Activated CD8-positive, alpha-beta T cell treated with anti-CD3 and anti-CD28 coated beads for 36 hours (primary cell): Measurements from ENCODE around the gene FTH1. TPM values are rescaled to one million over a fixed set of nuclear protein-coding genes. Genes with fewer than 3 reads are reported as not detected.
A peak's percentile ranks its signal among the peaks of the same experiment; 100 is the strongest.

ENCODE experiments used
- ATAC-seq: fragments of 200-7000 bp; cut with Tn5 transposase; one replicate; pipeline ENCODE4 v1.10.0; 2021; ENCODE audit warnings: mild to moderate bottlenecking, moderate library complexity
- CTCF ChIA-PET: fragments of 350-600 bp; sonication (Branson Sonifier 250); formaldehyde crosslinking; loops from one replicate; lab custom pipeline; 2021; ENCODE audit warnings: antibody characterized with exemption; lab: Charles Lee
- POLR2A ChIA-PET: fragments of 350-600 bp; sonication (Branson Sonifier 250); formaldehyde crosslinking; loops from one replicate; lab custom pipeline; 2021; ENCODE audit warnings: antibody characterized with exemption; lab: Charles Lee
- DNase-seq: peaks from one replicate; pipeline ENCODE4 v3.0.0-alpha.2; 2020
- H3K27ac Mint-ChIP-seq: one replicate; pipeline ENCODE4 v1.8.0; 2021; ENCODE audit warnings: mild to moderate bottlenecking, mixed read lengths
- H3K27me3 Mint-ChIP-seq: one replicate; pipeline ENCODE4 v1.8.0; 2021; ENCODE audit warnings: mixed read lengths
- H3K36me3 Mint-ChIP-seq: one replicate; pipeline ENCODE4 v1.8.0; 2021; ENCODE audit warnings: low read depth, mixed read lengths
- H3K4me1 Mint-ChIP-seq: one replicate; pipeline ENCODE4 v1.8.0; 2021; ENCODE audit warnings: low read depth, mixed read lengths
- H3K4me3 Mint-ChIP-seq: one replicate; pipeline ENCODE4 v1.8.0; 2021; ENCODE audit warnings: mild to moderate bottlenecking, moderate library complexity, mixed read lengths
- H3K9me3 Mint-ChIP-seq: one replicate; pipeline ENCODE4 v1.8.0; 2021; ENCODE audit warnings: mixed read lengths
- CTCF ChIP-seq: fragments of 200-600 bp; IDR thresholded peaks from one replicate; pipeline ENCODE4 v1.8.0; 2022; ENCODE audit warnings: antibody characterized with exemption, mild to moderate bottlenecking
- intact Hi-C: fragments of 100-400 bp; cut with micrococcal nuclease; formaldehyde crosslinking; loops from one replicate; pipeline ENCODE4 v1.10.0; 2022
- total RNA-seq, 2 experiments: library from RNA; stranded (reverse); gene quantifications; one replicate each; pipeline ENCODE4 v1.2.3, GENCODE V29; 2021

FTH1 gene
- total RNA-seq, 2 experiments from 2014 or later, result 700 to 729 TPM

- intact Hi-C loops, result no loop called here
- no peak for DNase-seq
- TF ChIP-seq CTCF, result no peak
- no peak for ATAC-seq
- H3K27me3 Mint-ChIP-seq, result no peaks in the 10 kb centered on the region
- no peak overlapping the region for H3K4me3 Mint-ChIP-seq
- H3K36me3 Mint-ChIP-seq, result peaks cover 7% of the 10 kb centered on the region
- ChIA-PET CTCF (interaction anchor here (1.6 kb wide), 1 partner anchor 80 kb away, joined by 4 read pairs; no protein-coding TSS in a partner anchor), POLR2A (no interaction called here)
- H3K9me3 Mint-ChIP-seq, result peaks cover 4% of the 10 kb centered on the region
- H3K4me1 Mint-ChIP-seq, result no peaks in the 10 kb centered on the region
- H3K27ac Mint-ChIP-seq, result no peak overlapping the region
Observed at GRCh38 chr11:62001450-62002191, 34.2 kb upstream of the FTH1 start.

- no peaks in the 10 kb centered on the region for H3K4me1 Mint-ChIP-seq
- H3K27me3 Mint-ChIP-seq, result no peaks in the 10 kb centered on the region
- DNase-seq (no peak), ATAC-seq (no peak)
- POLR2A ChIA-PET, result interaction anchor here (1.2 kb wide), 1 partner anchor 34 kb away, joined by 3 read pairs; no protein-coding TSS in a partner anchor
- TF ChIP-seq CTCF, result no peak
- peaks cover 7% of the 10 kb centered on the region for H3K36me3 Mint-ChIP-seq
- intact Hi-C loops, result no loop called here
- peaks cover 4% of the 10 kb centered on the region for H3K9me3 Mint-ChIP-seq
- CTCF ChIA-PET, result interaction anchor here (1.6 kb wide), 1 partner anchor 81 kb away, joined by 4 read pairs; no protein-coding TSS in a partner anchor
- no peak overlapping the region for H3K27ac Mint-ChIP-seq
- H3K4me3 Mint-ChIP-seq, result no peak overlapping the region
Observed at GRCh38 chr11:62000539-62001446, 33.4 kb upstream of the FTH1 start.

- H3K27me3 Mint-ChIP-seq, result no peaks in the 10 kb centered on the region
- CTCF ChIA-PET, result interaction anchor here (5.9 kb wide), 1 partner anchor 82 kb away, joined by 21 read pairs; no protein-coding TSS in a partner anchor
- no peaks in the 10 kb centered on the region for H3K4me1 Mint-ChIP-seq
- POLR2A ChIA-PET, result interaction anchor here (1.2 kb wide), 1 partner anchor 32 kb away, joined by 3 read pairs; no protein-coding TSS in a partner anchor
- intact Hi-C loops, result no loop called here
- no peak overlapping the region for H3K4me3 Mint-ChIP-seq
- H3K36me3 Mint-ChIP-seq, result peaks cover 7% of the 10 kb centered on the region
- no peak for TF ChIP-seq CTCF
- H3K27ac Mint-ChIP-seq, result peak overlapping the region; percentile 61
- DNase-seq (no peak), ATAC-seq (no peak)
- H3K9me3 Mint-ChIP-seq, result peaks cover 4% of the 10 kb centered on the region
Observed at GRCh38 chr11:61999141-61999975, 31.9 kb upstream of the FTH1 start.

GRCh38 chr11:61996933-61997332 lies 29.5 kb upstream of the FTH1 start:
- Mint-ChIP-seq H3K27ac (no peak overlapping the region), H3K36me3 (peaks cover 7% of the 10 kb centered on the region), H3K9me3 (peaks cover 6% of the 10 kb centered on the region), H3K4me1 (no peaks in the 10 kb centered on the region), H3K4me3 (no peak overlapping the region), H3K27me3 (no peaks in the 10 kb centered on the region)
- ATAC-seq, result no peak
- intact Hi-C loops, result no loop called here
- CTCF ChIA-PET, result interaction anchor here (0.7 to 5.9 kb wide), 3 partner anchors 24 to 92 kb away, joined by 3 to 21 read pairs (median 3); no protein-coding TSS in a partner anchor
- no peak for TF ChIP-seq CTCF
- POLR2A ChIA-PET, result interaction anchor here (0.5 to 1.8 kb wide), 2 partner anchors 30 to 51 kb away, joined by 3 to 4 read pairs; partner anchors contain the start of gene FTH1
- DNase-seq, result no peak
